Measurements from ENCODE around the gene SIPA1L3.

- TF ChIP-seq CTCF (IDR thresholded peaks at IDR 0.05), result no peak
- TF ChIP-seq POLR2A (IDR thresholded peaks at IDR 0.05), result no peak
Measured at GRCh38 chr19:38056646-38057045, 149.6 kb downstream of the SIPA1L3 start.

All from breast epithelium (tissue), 3 donors.